Occipital lobe (tissue), 3 donors: ENCODE measurements around the gene EIF4G3. TPM values are rescaled to one million over a fixed set of nuclear protein-coding genes. Genes with fewer than 3 reads are reported as not detected.

ENCODE experiments used
- DNase-seq: peaks from one replicate; lab custom pipeline; 2025; lab: John Stamatoyannopoulos, UW
- small RNA-seq: library from RNA; depleted of rRNA; stranded (forward); fragments of <200 nt; gene quantifications from one replicate; pipeline ENCODE3, GENCODE V24; 2014
- total RNA-seq: library from RNA; depleted of rRNA; stranded (reverse); fragments of >200 nt; gene quantifications from one replicate; pipeline ENCODE4 v1.2.3, GENCODE V29; 2014

EIF4G3 gene
- total RNA-seq, 1 donor from 2014 or later: 47.4 TPM

GRCh38 chr1:20770314-20771087, 406.2 kb downstream of the EIF4G3 start:
- DNase-seq: no peak

- no peak for DNase-seq
Measured at GRCh38 chr1:20767271-20767670, 409.4 kb downstream of the EIF4G3 start.

- DNase-seq: no peak
Measured at GRCh38 chr1:20763417-20763816, 413.3 kb downstream of the EIF4G3 start.

- DNase-seq: no peak
Measured at GRCh38 chr1:20760322-20760721, 416.4 kb downstream of the EIF4G3 start.

Small RNA genes lying within 50 kb of the gene (small RNA-seq; reads per million reads assigned to genes)
- not detected for gene AL627311.1
- gene MIR1256: 0.23 reads per million
- not detected for gene RNU7-200P

Other genes with a start within 250 kb of the EIF4G3 start
- 9.5 TPM for gene ECE1, start 113.6 kb upstream of the EIF4G3 start, total RNA-seq